Right atrium auricular region (tissue), 2 donors: ENCODE data around the gene STAT1. TPM values are rescaled to one million over a fixed set of nuclear protein-coding genes. Genes with fewer than 3 reads are reported as not detected.
A peak's percentile ranks its signal among the peaks of the same experiment; 100 is the strongest.

Source experiments
- DNase-seq: peaks from one replicate; pipeline ENCODE4 v3.0.0-alpha.2; 2019; ENCODE audit warnings: low spot score
- H3K27ac ChIP-seq, 2 donors: fragments of 200-600 bp; sonication (generic); 1 replicate in 1 of 2; 2 replicates in 1 of 2; pipeline ENCODE4 v1.5.1; 2016 to 2019
- H3K27me3 ChIP-seq, 2 donors: fragments of 200-600 bp; sonication (generic); one replicate each; pipeline versions ENCODE4 v1.5.1 to v1.6.0; 2017 to 2019
- H3K36me3 ChIP-seq: fragments of 200-600 bp; sonication (generic); one replicate; pipeline ENCODE4 v1.5.1; 2016
- H3K4me1 ChIP-seq, 2 donors: fragments of 200-600 bp; sonication (generic); one replicate each; pipeline versions ENCODE4 v1.5.1 to v1.6.0; 2017 to 2019
- H3K4me3 ChIP-seq, 2 donors: fragments of 200-600 bp; sonication (generic); 1 replicate in 1 of 2; 2 replicates in 1 of 2; pipeline ENCODE4 v1.5.1; 2017 to 2019; ENCODE audit warnings: mild to moderate bottlenecking in 1 of 2, moderate library complexity in 1 of 2
- H3K9me3 ChIP-seq, 2 donors: fragments of 200-600 bp; sonication (generic); one replicate each; pipeline ENCODE4 v1.5.1; 2019
- total RNA-seq, 2 donors: library from RNA; depleted of rRNA; stranded (reverse); fragments of >200 nt; gene quantifications; one replicate each; pipeline ENCODE4 v1.1.0, GENCODE V29; 2016
- TF ChIP-seq, protein P1 (sequence below), 2 donors: fragments of 200-600 bp; sonication (generic); IDR thresholded peaks; one replicate each; pipeline ENCODE4 v1.5.1; 2019; ENCODE audit warnings: antibody characterized with exemption in 2 of 2

Gene STAT1
- total RNA-seq, 2 donors from 2014 or later = 34.8 to 36.6 TPM

DNA sequence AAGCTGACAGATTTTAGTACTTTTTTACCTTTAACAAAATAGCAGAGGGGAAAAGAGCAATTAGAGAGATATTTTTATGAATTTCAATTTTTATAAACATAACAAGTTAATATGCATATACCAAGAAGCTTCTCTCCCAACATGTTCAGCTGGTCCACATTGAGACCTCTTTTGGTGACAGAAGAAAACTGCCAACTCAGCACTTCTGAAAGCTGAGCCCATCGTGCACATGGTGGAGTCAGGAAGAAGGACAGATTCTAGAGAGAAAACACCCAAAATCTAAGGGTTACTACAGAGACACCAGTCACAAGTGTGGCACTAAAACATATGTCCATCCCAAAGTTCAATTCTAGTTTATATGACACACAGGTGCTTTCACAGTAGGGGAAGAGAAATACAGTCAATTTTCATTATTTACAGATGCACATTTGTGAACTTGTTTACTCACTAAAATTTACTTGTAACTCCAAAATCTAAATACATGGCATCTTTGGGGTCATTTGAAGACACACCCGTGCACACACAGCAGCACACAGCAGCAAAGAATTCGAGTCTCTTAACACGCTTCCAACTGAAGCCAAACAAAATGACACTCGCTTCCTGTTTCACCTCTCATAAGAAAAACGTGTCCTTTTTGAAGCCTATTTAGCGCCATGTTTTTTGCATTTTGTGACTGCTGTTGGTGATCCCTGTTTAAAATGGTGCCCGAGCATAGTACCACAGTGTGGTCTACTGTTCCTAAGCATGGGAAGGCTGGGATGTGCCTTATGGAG, 31.5 kb downstream of the STAT1 start:
- H3K4me3 ChIP-seq = no peak overlapping the region
- no peaks in the 10 kb centered on the region for H3K9me3 ChIP-seq
- peaks cover 81% of the 10 kb centered on the region for H3K36me3 ChIP-seq
- TF ChIP-seq, protein P1, sequence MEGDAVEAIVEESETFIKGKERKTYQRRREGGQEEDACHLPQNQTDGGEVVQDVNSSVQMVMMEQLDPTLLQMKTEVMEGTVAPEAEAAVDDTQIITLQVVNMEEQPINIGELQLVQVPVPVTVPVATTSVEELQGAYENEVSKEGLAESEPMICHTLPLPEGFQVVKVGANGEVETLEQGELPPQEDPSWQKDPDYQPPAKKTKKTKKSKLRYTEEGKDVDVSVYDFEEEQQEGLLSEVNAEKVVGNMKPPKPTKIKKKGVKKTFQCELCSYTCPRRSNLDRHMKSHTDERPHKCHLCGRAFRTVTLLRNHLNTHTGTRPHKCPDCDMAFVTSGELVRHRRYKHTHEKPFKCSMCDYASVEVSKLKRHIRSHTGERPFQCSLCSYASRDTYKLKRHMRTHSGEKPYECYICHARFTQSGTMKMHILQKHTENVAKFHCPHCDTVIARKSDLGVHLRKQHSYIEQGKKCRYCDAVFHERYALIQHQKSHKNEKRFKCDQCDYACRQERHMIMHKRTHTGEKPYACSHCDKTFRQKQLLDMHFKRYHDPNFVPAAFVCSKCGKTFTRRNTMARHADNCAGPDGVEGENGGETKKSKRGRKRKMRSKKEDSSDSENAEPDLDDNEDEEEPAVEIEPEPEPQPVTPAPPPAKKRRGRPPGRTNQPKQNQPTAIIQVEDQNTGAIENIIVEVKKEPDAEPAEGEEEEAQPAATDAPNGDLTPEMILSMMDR (IDR thresholded peaks at IDR 0.05) = no peak
- H3K4me1 ChIP-seq = peaks cover 0 to 19% of the 10 kb centered on the region in 2 donors
- H3K27ac ChIP-seq = no peak overlapping the region
- no peak for DNase-seq
- no peaks in the 10 kb centered on the region for H3K27me3 ChIP-seq

DNA sequence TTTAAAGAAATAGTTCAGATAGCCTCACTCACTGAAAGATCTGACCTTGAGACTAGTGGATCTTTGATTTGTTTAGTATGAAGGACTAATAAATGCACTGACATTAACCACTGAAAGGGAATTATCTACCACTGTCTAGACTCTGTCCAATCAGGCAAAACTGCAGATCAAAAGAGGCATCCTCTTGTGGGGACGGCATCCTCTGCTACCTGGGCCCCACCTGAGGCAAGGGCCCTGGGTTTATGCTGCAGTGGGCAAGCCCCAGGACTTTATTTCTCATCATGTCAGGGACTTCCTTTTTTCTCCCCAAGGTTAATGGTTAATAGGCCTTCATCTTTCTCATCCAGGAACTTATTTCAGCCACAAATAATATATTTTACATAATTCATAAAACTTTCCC, 32.2 kb downstream of the STAT1 start:
- no peak overlapping the region for H3K4me3 ChIP-seq
- H3K27me3 ChIP-seq = no peaks in the 10 kb centered on the region
- no peaks in the 10 kb centered on the region for H3K9me3 ChIP-seq
- TF ChIP-seq, protein P1 (IDR thresholded peaks at IDR 0.05) = no peak
- no peak for DNase-seq
- H3K27ac ChIP-seq = no peak overlapping the region
- peaks cover 0 to 19% of the 10 kb centered on the region in 2 donors for H3K4me1 ChIP-seq
- H3K36me3 ChIP-seq = peaks cover 81% of the 10 kb centered on the region

DNA sequence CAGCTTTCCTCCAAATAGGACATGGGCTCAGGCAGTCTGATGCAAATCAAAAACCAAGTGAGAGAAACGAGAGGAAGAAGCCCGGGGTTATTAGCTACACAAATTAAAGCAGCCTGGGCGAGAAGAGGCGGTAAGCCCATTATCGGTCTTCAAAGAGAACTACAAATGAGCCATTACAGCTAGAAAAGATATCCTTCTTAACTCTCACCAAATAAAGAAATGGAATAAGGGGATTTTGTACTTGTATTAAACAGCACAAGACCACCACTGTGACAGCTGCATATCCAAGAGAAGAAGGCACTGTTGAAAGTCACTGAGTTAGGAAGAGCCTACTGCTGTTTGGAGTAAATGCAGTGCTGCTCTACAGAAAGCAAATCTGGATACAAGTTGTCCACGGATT, 32.6 kb downstream of the STAT1 start:
- H3K4me3 ChIP-seq = no peak overlapping the region
- no peaks in the 10 kb centered on the region for H3K9me3 ChIP-seq
- H3K27me3 ChIP-seq = no peaks in the 10 kb centered on the region
- TF ChIP-seq, protein P1 (IDR thresholded peaks at IDR 0.05) = no peak
- no peak for DNase-seq
- H3K36me3 ChIP-seq = peaks cover 81% of the 10 kb centered on the region
- H3K27ac ChIP-seq = no peak overlapping the region
- peaks cover 0 to 19% of the 10 kb centered on the region in 2 donors for H3K4me1 ChIP-seq

DNA sequence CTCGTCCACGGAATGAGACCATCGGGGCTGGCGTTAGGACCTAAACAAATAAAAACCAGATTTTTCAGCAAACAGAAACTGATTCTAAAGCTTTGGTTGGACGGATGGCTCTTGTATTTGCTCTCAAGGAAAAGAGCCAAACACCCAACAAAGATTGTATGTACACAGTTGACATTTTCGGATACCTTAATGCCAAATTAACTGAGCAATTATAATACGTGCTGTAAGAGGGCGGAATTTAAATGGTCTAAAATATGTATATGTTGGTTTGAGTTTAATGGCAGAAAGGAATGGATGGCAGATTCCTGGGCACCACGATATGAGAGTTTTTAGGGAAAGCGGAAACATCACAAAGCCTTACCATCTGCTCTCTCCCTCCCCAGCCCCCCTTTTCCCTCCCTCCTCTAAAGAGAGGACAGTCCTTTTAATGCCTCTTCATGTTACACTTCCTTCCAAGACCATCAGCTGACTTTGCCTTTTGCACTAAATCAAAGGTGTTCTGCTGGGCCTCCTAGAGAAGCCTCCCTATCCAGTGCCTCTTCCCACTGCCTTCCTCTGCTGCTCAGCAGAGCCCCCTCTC, 33.3 kb downstream of the STAT1 start:
- no peaks in the 10 kb centered on the region for H3K9me3 ChIP-seq
- peaks cover 0 to 19% of the 10 kb centered on the region in 2 donors for H3K4me1 ChIP-seq
- peak overlapping the region; percentile 61 to 81 for H3K27ac ChIP-seq
- H3K36me3 ChIP-seq = peaks cover 81% of the 10 kb centered on the region
- DNase-seq = no peak
- TF ChIP-seq, protein P1 (IDR thresholded peaks at IDR 0.05) = no peak
- no peak overlapping the region for H3K4me3 ChIP-seq
- no peaks in the 10 kb centered on the region for H3K27me3 ChIP-seq

DNA sequence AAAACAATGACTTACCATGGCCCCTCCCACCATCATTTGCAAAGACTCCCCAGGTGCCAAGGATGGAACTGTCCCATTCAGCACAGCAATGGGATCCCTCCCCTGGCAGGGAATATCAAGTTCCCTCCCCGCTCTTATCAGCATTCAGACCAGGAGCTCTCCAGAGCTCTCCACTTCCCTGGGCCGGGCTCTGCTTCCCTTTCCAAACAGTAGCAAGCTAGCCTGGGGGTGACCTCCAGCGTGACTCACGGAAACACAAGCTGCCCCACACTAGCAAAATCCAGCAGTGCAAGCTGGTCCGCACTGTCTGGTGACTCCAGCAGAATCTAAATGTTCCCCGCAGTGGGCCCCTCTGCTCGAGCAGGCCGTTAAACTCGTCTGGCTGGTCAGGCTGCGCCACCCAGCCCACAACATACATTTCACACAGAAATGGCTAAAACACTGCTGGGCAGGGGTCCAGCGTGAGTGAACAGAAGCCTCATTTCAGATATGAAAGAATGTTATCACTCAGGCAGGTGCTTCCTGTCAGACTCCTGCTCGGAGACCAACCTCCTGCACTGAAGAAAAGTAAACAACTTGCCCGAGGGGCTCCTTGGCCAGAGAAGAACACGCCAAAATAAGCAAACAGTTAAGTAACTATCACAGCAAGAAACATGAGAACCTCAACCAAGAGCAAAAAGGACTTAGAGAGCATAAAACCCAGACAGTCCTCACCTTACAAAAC, 33.9 kb downstream of the STAT1 start:
- H3K36me3 ChIP-seq = peaks cover 81% of the 10 kb centered on the region

More for the DNA sequence above, 33.9 kb downstream of the STAT1 start:
- TF ChIP-seq, protein P1 (IDR thresholded peaks at IDR 0.05) = no peak
- no peaks in the 10 kb centered on the region for H3K27me3 ChIP-seq
- DNase-seq = peak; percentile 89
- no peaks in the 10 kb centered on the region for H3K9me3 ChIP-seq
- H3K27ac ChIP-seq = peak overlapping the region; percentile 61 to 81
- peak overlapping the region in 1 of 2 donors; percentile 6 for H3K4me3 ChIP-seq
- H3K4me1 ChIP-seq = peaks cover 0 to 22% of the 10 kb centered on the region in 2 donors
